DMS79 (cell line): ENCODE data around the gene NUDT2.
"Not testable (repeated sequence)": the region's sequence is repeated elsewhere in the genome, so short reads cannot be mapped to it uniquely, and the experiment has no call there.

Source experiments
- DNase-seq: peaks from one replicate; lab custom pipeline; 2025; lab: John Stamatoyannopoulos, UW

The NUDT2 gene

DNA sequence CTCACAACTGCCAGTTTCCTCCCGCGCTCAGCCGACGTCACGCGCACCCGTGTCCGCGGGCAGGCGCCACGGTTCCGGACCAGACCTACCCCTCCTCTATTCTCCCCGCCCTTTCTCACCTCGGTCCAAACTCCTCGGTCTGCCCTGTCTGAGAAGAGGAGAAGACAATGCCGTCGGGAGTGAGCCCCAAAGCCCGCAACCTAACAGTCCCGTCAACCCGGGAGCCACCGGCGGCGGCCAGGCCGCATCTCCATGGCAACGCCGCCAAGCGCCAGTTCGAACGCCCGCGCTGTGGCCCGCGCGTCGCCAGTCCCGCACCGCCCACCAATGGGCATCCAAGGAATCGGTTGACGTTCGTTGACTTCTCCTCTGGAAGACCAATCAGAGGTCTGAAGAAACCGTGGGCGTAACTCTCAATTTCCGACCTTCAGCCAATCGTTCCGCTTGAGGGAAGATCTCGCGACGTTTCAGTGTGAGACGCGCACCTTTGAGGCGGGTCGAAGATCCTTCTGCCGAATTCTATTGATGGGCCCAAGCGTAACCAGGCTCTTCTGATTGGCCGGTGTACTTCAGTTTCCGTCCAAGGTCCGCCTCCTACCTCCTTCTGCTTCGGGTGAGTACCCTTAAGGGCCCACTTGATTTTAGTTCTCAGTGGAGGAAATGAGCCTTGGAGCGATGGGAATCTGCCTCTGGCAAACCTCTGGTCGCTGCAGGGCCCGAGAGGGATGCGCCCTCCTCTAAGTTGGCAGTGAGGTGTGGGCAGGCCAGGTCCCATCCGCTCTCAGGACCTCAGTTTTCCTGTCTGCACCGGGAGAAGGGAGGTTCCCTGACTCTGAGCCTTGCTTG is at the start of gene NUDT2, which contains the start of gene KIF24:
TSS of gene NUDT2 (plus strand) at position 583 of the 846 bp plus-strand sequence. CDS start 9,471 bp downstream, outside the sequence.
TSS of gene KIF24 (minus strand) at position 282 of the 846 bp plus-strand sequence. CDS start 17,922 bp downstream, outside the sequence.
- peak; percentile 100 for DNase-seq

DNA sequence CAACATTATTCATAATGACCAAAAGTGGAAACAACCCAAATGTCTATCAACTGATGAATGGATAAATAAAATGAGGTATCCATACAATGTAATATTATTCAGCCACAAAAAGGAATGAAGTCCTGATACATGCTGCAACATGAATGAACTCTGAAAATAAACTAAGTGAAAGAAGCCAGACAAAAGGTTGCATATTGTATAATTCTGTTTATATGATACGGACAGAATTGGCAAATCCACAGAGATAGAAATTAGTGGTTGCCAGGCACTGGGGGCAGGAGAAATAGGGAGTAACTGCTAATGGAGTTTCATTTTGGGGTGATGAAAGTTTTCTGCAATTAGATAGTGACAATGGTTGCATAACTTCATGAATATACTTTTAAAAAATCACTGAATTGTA is 47.3 kb upstream of the NUDT2 start:
- DNase-seq, result no peak

DNA sequence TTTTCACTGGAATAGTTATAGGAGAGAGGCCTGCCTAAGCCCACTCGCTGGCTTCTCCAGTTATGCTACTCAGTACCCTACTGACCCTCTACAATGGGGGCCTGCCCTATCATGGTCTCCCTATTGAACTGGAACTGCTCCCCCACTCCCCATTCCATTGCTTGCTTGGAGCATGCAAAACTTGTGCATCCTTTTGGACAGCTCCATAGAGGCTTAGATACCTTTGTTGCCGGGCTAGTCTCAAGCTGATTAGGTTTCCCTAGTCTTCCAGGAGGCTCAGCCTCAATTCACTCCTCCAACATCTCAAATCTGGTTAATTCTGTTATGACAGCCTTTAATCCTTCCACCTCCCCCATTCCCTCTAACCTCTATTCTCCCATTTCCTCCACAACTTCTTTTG is 40.2 kb upstream of the NUDT2 start:
- no peak for DNase-seq

DNA sequence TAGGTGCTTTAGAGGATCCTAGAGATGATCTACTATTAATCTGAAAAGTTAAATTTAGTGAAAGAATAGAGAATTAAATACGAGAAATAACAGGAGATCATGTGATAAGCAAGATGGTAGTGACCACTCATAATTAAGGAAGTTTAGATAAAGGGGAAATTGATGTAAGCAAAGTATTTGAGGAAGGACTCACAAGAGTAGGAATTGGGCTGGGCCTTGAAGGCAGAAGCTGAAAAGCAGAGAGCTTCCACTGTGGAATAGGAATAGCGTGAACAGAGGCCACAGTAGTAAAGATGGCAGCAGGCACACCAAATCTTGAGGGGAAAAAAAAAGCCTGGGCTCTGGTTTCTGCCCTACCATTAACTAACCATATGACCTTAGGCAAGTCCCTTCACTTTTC is 38.3 kb upstream of the NUDT2 start:
- no peak for DNase-seq

DNA sequence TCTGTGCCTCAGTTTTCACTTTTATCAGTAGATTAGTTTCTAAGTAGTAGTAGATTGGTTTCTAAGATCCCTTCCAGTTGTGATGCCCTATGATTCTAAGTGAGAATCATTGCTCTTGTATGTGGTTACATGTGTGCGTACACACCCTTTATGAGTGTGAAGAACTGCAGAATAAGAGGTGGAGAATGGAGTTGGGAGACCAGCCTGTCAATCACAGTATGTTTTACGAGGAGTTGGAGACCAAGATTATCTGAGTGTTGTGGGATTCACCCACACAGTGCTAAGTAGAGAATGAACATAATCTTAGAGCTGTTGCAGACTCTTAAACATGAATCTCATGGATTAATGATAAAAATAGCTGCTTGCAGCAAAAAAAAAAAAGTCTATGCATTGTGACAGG is 37.9 kb upstream of the NUDT2 start:
- DNase-seq, result no peak

DNA sequence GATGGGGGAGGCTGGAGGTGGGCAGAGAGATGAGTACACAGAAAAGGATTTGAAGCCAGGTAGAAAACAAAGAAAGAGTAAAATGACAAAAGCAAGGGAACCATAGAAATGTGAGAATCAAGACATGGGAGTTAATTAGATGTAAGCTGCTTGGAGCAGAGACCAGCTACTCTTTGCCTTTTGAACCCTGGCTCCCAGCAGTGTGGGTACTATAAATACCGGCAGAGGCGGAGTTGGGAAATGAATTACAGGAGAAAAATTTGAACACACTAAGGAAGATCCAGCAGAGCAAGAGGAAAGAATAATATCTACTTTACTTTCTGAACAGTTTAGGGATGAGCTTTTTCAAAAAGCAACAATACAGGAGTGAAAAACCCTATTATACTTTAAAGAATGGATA is 36.8 kb upstream of the NUDT2 start:
- DNase-seq, result no peak

DNA sequence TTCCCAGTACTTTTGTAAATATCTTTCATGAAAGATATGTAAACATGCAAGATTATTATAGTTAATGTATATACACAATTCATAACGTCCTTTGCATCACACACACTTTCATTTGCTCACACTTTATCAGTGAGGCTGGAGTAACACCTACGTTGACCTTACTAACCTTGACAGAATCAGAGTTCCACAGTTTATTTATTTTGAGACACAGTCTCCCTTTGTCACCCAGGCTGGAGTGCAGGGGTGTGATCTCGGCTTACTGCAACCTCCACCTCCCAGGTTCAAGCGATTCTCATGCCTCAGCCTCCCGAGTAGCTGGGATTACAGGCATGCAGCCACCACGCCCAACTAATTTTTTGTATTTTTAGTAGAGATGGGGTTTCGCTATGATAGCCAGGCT is 28.3 kb upstream of the NUDT2 start:
- DNase-seq, result not testable (repeated sequence)

DNA sequence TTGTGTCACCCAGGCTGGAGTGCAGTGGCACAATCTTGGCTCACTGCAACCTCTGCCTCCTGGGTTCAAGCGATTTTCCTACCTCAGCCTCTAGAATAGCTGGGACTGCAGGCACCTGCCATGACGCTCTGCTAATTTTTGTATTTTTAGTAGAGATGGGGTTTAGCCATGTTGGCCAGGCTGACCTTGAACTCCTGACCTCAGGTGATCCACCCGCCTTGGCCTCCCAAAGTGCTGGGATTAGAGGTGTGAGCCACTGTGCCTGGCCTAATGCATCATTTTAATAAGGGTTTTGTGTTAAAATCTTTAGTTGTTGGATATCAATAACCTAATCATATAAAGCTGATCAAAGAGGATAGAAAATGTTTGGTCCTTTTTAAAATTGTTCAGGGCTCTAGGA is 21.1 kb upstream of the NUDT2 start:
- not testable (repeated sequence) for DNase-seq

DNA sequence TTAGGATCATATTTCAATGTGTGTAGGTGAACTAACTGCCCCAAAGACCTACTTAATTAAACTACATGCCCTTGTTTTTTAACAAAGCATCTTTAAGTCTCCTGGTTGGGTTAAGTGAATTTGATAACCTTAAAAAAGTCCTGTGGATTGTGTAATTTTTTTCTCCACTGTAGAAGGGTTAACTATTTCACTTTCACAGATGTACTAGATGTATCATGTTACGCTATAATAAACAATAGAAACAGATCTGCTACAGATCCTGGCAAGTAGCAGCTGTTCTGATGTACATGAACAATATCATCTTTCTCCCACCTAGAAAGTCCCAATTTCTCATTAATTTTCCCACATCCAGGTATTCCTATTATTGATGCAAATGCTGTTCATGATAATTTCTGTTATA is 19.2 kb upstream of the NUDT2 start:
- peak; percentile 6 for DNase-seq

DNA sequence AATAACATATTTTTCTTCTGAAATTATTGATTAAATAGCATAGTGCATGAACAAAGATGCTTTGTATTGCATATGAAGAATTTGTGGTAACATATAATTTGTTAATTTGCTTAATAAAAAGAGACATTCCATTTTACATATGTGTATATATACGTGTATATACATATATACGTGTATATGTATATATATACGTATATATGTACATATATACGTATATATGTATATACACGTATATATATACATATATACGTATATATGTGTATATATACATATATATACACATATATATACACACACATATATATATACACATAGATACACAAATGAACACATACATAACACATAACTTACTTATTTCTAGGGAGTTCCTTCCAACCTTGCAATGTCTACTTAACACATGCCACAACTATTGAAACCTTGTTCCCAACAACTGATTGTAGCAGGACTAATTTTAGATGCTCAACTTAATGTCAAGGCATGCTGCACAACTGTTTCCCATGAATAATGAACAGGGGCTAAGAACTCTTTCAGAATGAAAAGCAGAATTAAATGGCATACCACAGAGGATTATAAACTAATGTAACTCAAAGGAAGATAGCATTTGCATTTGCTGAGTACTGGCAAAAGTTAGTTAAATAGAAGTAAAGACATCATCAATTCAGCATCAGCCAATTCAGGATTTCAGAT is 17.7 kb upstream of the NUDT2 start:
- DNase-seq, result no peak

DNA sequence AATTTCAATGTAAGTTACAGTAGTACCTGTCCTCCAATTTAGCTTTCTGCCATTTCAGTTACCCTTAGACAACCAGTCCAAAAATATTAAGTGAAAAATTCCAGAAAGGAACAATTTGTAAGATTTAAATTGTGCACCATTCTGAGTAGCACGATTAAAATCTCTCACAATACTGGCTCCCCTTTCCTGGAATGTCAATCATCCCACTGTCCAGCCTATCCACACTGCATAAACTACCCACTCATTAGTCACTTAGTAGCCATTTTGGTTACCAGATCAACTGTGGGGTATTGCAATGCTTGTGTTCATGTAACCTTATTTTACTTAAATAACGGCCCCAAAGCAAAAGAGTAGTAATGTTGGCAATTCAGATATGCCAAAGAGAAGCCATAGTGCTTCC is 11.9 kb upstream of the NUDT2 start:
- no peak for DNase-seq

DNA sequence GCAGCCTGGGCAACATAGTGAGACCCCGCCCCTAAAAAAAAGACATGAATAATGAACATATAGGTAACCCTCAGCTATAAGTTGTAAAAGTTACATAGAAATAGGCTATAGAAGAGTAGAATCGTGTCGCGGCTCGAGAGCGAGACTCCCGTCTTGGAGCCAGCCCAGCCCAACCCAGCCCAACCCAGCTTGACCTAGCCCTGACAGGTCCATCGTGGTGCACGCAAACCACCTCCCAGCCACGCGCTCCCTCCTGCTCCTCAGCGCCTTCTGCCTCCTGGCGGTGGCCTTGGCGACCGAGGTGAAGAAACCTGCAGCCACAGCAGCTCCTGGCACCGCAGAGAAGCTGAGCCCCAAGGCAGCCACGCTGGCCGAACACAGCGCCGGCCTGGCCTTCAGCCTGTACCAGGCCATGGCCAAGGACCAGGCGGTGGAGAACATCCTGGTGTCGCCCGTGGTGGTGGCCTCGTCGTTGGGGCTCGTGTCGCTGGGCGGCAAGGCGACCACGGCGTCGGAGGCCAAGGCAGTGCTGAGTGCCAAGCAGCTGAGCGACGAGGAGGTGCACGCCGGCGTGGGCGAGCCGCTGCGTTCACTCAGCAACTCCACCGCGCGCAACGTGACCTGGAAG is 11.1 kb upstream of the NUDT2 start:
- no peak for DNase-seq

DNA sequence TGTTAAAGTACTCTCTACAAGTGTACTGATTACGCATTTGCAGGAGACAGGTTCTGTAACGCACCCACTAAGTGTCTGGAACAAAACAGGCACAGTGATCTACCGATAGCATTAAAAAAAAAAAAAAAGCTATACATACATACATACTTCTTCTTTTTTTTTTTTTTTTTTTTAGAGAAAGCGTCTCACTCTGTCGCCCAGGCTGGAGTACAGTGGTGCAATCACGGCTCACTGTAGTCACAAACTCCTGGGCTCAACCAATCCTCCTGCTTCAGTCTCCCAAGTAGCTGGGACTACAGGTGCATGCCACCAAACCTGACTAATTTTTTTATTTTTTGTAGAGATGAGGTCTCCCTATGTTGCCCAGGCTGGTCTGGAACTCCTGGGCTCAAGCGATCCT is 7.9 kb upstream of the NUDT2 start:
- no peak for DNase-seq

DNA sequence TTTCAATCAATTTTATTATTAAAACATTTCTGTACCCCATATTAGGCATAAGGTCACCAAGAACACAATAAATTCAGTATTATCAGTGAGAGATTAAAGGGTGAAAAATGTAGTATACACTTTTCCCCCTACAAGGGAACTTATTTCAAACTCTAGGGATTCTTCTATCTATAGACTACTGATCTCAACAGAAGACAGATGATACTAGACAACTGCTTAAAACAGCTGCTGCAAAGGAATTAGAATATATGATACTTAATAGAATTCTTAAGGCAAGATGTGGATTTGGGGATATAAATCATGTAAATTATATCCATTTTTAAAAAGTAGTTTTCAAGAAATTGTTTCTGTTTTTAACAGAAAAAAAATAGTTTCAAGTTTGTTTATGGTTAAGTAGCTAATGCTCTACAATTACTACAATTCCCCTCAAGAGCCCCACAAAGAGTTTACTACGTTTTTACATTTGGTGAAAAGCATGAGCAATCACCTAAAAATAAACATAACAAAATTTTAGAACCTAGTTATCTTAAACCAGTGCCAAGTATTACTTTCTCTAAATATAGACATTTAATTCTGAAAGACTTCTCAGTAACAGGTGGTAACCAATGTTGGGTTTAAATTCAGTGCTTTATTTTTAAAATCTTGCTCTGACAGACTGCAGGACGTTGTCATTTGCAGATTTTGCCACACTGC is 6.3 kb upstream of the NUDT2 start:
- no peak for DNase-seq

DNA sequence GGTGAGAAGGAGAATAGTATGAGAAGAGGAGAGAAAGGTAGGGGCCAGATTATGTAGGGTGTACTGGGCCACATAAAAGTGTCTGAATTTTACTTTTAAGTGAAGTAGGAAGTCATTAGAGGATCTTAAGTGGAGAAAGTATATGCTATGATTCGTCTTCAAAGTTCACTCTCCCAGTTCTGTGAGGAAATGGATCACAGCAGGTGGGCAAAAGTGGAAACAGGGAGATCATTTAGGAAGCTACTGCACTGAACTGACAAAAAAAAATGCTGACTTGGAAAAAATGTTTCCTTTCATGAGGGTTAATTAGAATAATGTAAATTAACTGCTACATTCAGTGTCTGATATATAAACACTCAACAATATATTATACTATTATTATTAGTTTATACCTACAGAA is 2.7 kb upstream of the NUDT2 start:
- no peak for DNase-seq

DNA sequence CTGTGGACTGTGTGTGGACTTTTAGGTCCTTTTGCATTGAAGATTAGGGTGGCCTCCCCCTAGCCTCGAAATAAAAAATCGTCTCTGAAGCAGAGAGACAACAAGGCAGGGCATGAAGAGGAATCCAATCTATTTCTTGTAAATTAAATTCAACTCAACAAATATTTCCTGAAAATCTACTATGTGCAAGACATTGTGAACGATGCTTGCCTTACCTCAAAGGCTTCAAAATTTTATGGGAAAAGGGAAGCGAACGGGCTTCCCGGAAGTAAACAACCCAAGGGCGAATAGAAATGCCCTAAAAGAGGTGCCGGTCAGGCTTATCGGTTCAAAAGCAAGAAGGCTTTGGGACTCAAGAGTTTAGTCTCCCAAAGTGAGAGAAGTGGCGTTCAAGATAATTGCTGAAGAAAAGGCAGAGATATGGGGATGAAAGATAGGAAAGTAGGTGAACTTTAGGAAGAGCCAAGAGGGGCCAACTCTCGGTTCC is 826 bp upstream of the NUDT2 start:
- no peak for DNase-seq

DNA sequence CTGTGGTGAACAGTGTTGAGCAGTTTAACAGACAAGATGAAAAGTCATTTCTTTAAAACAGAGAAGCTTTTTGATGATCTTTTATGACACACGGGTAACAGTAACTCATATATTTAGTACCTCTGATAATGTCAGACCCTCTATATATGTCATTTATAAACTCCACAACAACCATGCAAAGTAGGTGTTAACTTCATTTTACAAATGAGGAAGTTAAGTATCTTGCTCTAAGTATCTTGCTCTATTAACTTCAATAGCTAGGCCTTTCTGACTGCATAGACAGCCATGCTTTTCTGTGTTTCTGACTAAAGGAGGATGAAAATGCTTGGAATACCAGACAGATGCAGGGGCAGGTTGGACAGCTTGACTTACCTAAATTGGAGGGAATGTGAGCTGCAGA is 1.8 kb downstream of the NUDT2 start:
- no peak for DNase-seq

DNA sequence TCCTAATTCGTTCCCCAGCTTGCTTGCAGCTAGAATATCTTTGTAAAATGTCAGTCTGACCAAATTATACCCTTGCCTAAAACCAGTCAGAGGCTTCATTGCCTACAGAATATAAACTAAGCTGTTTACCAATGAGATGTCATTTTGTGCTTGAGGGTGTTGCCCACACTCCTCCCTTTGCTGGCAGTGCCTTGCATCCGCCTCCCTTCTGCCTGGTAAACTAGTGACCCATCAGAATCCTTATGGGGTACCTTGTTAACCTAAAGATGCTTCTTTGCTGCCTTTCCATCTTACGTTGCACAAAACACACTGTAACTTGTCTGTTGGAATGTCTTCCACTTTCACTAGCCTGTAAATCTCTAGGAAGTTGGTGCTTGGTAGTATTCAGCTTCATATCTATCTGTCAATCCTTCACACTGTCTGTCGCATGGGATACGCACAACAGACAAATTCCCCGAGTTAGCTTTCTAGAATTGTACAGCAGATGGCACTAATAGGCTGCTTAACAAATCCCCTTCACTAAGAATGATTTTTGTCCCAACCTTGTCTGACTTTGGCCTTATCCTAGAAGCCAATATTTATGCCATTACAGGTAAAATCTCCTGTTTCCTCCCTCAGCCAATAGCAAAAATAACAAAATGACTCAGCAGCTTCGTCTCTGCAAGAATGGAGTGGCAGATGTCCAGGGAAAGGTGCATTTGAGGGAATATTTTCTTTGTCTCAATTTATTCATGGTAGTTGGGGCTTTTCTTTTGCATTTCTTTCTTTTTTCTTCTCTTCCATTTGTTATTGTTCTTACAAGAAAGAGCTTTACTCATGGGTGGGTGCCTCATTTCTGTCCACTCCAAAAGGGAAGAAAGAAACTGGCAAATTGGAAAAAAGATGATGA is 3.0 kb downstream of the NUDT2 start:
- DNase-seq, result peak; percentile 13

DNA sequence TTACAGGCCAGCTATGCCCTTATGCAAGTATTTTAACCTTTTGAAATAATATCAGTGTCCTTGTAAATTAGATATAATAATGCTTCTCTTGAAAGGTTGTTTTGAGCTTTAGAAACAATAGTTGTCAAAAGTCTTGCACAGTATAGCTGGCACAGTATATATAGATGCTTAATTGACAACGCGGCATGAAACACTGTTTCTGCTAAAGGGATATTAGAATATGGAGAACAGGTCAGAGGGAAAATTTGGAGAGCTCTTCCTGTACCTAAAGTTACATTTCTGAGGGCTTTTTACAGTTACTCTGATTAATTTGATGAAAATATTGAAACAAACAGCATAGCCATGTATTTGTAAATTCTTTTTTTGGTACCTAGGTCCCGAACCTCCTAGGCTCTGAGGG is 4.5 kb downstream of the NUDT2 start:
- DNase-seq, result no peak

DNA sequence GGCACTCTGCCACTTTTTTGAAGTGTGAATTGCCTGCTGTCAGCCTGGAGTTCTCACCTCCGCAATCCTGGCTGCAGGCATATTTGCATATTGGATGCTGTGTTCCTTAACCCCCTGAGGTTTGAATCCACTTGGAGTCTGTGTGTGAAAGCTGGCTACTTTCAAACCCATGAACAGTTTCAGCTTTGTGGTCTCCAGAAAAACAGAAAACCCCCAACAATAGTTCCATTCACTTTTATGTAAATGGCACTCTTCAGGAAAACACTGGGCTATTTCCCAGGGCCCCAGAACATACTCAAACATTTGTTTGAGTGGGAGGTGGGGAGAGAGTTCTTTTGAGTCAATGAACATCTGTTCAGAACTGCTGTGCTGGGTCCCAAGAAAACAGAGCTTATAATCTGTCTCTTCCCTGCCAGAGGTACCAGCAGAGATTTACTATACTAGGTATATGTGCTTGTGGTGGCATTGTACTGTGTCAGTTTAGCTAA is 5.0 kb downstream of the NUDT2 start:
- no peak for DNase-seq

DNA sequence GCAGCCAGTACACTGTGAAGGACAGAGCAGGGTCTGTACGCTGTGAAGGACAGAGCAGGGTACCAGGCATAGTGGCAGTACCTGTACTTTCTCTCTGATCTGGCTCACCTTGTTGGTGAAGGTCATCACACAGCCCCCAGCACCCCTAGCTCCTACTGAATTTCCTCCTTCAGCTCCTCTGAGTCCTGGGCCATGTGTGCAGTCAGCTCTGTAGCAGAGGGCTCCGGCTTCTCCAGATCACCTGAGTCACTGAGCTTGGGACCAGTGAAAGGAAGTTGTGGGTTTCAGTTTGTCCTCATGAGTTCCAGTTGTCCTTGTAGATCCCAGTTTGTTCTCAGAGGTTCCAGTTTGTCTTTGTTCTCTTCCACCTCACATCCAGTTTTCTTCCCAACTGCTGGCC is 5.5 kb downstream of the NUDT2 start:
- DNase-seq, result no peak
